K562 (cell line): ENCODE measurements around the gene MFAP2. TPM values are rescaled to one million over a fixed set of nuclear protein-coding genes. Genes with fewer than 3 reads are reported as not detected.

Experiments
- CBFA2T2 ChIP-seq: fragments of 450-650 bp; conservative IDR thresholded peaks from 2 replicates; pipeline ENCODE4 v1.6.1; 2017; ENCODE audit warnings: mild to moderate bottlenecking
- CBX8 ChIP-seq: fragments of 200-600 bp; sonication (generic); IDR thresholded peaks from 2 replicates; pipeline ENCODE4 v1.6.1; 2012; ENCODE audit warnings: borderline replicate concordance, mixed run types, low read depth, mild to moderate bottlenecking, moderate library complexity, mixed read lengths, low read length, control low read depth, inconsistent platforms; ENCODE audit not compliant: poor library complexity, severe bottlenecking; ENCODE audit errors: extremely low read depth
- CREB3 ChIP-seq: fragments of 450-650 bp; conservative IDR thresholded peaks from 2 replicates; pipeline ENCODE4 v1.6.1; 2016; ENCODE audit warnings: missing genetic modification characterization, low read depth, mild to moderate bottlenecking, missing compliant biosample characterization, moderate library complexity
- DDX20 ChIP-seq: fragments of 450-650 bp; IDR thresholded peaks from 2 replicates; pipeline ENCODE4 v1.6.1; 2016; ENCODE audit warnings: missing genetic modification characterization, low read depth, mild to moderate bottlenecking, missing compliant biosample characterization, moderate library complexity
- ETS2 ChIP-seq: IDR thresholded peaks from 2 replicates; pipeline ENCODE4 v1.6.1; 2016; ENCODE audit warnings: borderline replicate concordance, missing genetic modification characterization, mild to moderate bottlenecking, moderate library complexity, missing compliant biosample characterization; ENCODE audit not compliant: poor library complexity, severe bottlenecking
- FOXJ3 ChIP-seq: sonication (generic); formaldehyde crosslinking; IDR thresholded peaks from 2 replicates; pipeline ENCODE4 v1.4.0; 2020; ENCODE audit warnings: mild to moderate bottlenecking, missing genetic modification reagents
- KDM2B ChIP-seq: fragments of 250-450 bp; sonication (Bioruptor Pico); IDR thresholded peaks from 2 replicates; pipeline ENCODE4 v1.8.0; 2021; ENCODE audit warnings: mild to moderate bottlenecking, moderate library complexity
- MAFG ChIP-seq: fragments of 450-650 bp; conservative IDR thresholded peaks from 2 replicates; pipeline ENCODE4 v1.6.1; 2016; ENCODE audit warnings: missing genetic modification characterization, missing compliant biosample characterization
- POLR2AphosphoS5 ChIP-seq: IDR thresholded peaks from 2 replicates; pipeline ENCODE4 v1.6.1; 2011; ENCODE audit warnings: mild to moderate bottlenecking, low read depth, low read length, moderate library complexity; ENCODE audit not compliant: control insufficient read depth, insufficient read depth
- RBM22 ChIP-seq: fragments of 200-400 bp; formaldehyde crosslinking; IDR thresholded peaks from 2 replicates; pipeline ENCODE4 v1.6.1; 2018; ENCODE audit warnings: low read length, low read depth; ENCODE audit not compliant: poor library complexity, severe bottlenecking
- RCOR1 ChIP-seq, 2 experiments: IDR thresholded peaks; 2 replicates each; pipeline ENCODE4 v1.6.1; 2012; ENCODE audit warnings: low read depth in 2 of 2, low read length in 2 of 2, borderline replicate concordance in 1 of 2, improper control_type of control experiment in 1 of 2
- SMARCA5 ChIP-seq: fragments of 450-650 bp; IDR thresholded peaks from 2 replicates; pipeline ENCODE4 v1.6.1; 2016
- ZBTB17 ChIP-seq: fragments of 450-650 bp; formaldehyde crosslinking; IDR thresholded peaks from 2 replicates; pipeline ENCODE4 v1.4.0; 2020; ENCODE audit warnings: mild to moderate bottlenecking
- ZNF586 ChIP-seq: fragments of 450-650 bp; formaldehyde crosslinking; conservative IDR thresholded peaks from 2 replicates; pipeline ENCODE4 v1.4.0; 2020; ENCODE audit warnings: mild to moderate bottlenecking, moderate library complexity
- ZNF717 ChIP-seq: fragments of 250-450 bp; sonication (Bioruptor Pico); IDR thresholded peaks from 2 replicates; pipeline ENCODE4 v1.5.0; 2021
- polyA plus RNA-seq, 8 experiments: library from polyadenylated mRNA; depleted of rRNA in 4 of 8; stranded (reverse) in 5 of 8; unstranded in 3 of 8; fragments of >200 nt; fragmentation: Nextera tagmentation in 2 of 8; fragmentation: Illumina TruSeq in 1 of 8; extraction: Ambion mirVana in 2 of 8; extraction: Trizol in 1 of 8; gene quantifications; 2 replicates each; pipeline versions ENCODE4 v1.2.1 to v1.2.3, GENCODE V29; 2011 to 2014; ENCODE audit warnings: inconsistent platforms in 1 of 8, missing spikeins in 1 of 8
- total RNA-seq, 7 experiments: library from RNA; depleted of rRNA in 6 of 7; stranded (reverse); fragments of >200 nt in 6 of 7; fragmentation: Illumina TruSeq in 2 of 7; extraction: Trizol in 2 of 7; gene quantifications; 2 replicates each; pipeline versions ENCODE4 v1.2.1 to v1.2.3, GENCODE V29; 2011 to 2021; ENCODE audit warnings: low replicate concordance in 1 of 7
- TF ChIP-seq, protein P1 (sequence below): fragments of 250-450 bp; sonication (Bioruptor Pico); IDR thresholded peaks from 2 replicates; pipeline ENCODE4 v1.5.0; 2020; ENCODE audit warnings: mild to moderate bottlenecking, borderline replicate concordance
- TF ChIP-seq, protein P2 (sequence below): fragments of 450-650 bp; formaldehyde crosslinking; IDR thresholded peaks from 2 replicates; pipeline ENCODE4 v1.4.0; 2020; ENCODE audit warnings: mild to moderate bottlenecking, mixed read lengths
- TF ChIP-seq, protein P3 (sequence below): sonication (generic); formaldehyde crosslinking; IDR thresholded peaks from 2 replicates; pipeline ENCODE4 v1.8.1; 2023; ENCODE audit warnings: mild to moderate bottlenecking, missing genetic modification reagents
- TF ChIP-seq, protein P4 (sequence below): fragments of 250-450 bp; sonication (Bioruptor Pico); IDR thresholded peaks from 2 replicates; pipeline ENCODE4 v1.5.1; 2021; ENCODE audit warnings: mild to moderate bottlenecking

MFAP2 gene
- total and polyA plus RNA-seq, 9 of the 15 experiments (the other 6 are each of a cell fraction or from before 2014, with no cell fraction given): not detected

DNA sequence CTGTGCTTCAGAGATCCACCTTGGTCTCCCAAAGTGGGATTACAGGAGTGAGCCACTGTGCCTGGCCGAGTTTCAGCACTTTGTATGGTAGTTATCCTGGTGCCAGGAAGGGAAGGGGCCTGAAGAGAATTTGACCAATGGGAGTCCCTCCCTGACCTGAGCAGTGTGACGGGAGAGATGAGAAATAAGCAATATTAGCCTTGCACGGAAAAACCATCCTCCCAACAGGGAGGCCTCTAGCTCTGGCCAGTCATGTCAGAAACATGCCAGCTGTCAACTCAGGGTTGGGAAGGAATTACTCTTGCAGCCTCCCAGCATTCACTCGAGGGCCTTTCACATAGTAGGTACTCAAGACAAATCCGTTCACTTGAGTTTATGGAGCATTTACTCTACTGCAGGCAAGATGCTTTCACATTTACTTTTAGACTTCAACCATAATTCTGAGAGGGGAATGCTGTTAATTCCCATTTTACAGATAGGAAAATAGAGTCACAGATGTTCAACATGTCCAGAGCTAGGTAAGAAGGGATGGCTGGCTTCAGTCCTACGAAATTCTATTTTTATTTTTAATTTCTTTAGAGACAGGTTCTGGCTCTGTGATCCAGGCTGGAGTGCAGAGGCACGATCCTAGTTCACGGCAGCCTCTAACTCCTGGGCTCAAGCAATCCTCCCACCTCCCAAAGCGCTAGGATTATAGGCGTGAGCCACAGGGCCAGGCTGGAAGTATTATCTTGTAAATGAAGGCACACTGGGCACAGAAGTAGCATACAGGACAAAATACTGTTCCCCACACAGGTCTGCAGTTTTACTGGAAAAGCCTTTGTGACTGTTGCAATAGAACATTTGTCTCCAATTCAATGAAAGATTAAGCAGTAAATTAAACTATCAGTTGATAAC is 34.5 kb upstream of the MFAP2 start (continued):
- TF ChIP-seq, protein P1, sequence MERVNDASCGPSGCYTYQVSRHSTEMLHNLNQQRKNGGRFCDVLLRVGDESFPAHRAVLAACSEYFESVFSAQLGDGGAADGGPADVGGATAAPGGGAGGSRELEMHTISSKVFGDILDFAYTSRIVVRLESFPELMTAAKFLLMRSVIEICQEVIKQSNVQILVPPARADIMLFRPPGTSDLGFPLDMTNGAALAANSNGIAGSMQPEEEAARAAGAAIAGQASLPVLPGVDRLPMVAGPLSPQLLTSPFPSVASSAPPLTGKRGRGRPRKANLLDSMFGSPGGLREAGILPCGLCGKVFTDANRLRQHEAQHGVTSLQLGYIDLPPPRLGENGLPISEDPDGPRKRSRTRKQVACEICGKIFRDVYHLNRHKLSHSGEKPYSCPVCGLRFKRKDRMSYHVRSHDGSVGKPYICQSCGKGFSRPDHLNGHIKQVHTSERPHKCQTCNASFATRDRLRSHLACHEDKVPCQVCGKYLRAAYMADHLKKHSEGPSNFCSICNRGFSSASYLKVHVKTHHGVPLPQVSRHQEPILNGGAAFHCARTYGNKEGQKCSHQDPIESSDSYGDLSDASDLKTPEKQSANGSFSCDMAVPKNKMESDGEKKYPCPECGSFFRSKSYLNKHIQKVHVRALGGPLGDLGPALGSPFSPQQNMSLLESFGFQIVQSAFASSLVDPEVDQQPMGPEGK (CRISPR knock-in tag): no peak
- TF ChIP-seq ZNF586 (CRISPR knock-in tag): no peak
- TF ChIP-seq KDM2B (CRISPR knock-in tag): no peak
- TF ChIP-seq, protein P2, sequence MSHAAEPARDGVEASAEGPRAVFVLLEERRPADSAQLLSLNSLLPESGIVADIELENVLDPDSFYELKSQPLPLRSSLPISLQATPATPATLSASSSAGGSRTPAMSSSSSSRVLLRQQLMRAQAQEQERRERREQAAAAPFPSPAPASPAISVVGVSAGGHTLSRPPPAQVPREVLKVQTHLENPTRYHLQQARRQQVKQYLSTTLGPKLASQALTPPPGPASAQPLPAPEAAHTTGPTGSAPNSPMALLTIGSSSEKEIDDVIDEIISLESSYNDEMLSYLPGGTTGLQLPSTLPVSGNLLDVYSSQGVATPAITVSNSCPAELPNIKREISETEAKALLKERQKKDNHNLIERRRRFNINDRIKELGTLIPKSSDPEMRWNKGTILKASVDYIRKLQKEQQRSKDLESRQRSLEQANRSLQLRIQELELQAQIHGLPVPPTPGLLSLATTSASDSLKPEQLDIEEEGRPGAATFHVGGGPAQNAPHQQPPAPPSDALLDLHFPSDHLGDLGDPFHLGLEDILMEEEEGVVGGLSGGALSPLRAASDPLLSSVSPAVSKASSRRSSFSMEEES (CRISPR knock-in tag): no peak
- no peak for TF ChIP-seq RBM22
- no peak for TF ChIP-seq POLR2AphosphoS5
- no peak for TF ChIP-seq ZBTB17 (CRISPR knock-in tag)
- TF ChIP-seq CBX8: no peak
- TF ChIP-seq, protein P3, sequence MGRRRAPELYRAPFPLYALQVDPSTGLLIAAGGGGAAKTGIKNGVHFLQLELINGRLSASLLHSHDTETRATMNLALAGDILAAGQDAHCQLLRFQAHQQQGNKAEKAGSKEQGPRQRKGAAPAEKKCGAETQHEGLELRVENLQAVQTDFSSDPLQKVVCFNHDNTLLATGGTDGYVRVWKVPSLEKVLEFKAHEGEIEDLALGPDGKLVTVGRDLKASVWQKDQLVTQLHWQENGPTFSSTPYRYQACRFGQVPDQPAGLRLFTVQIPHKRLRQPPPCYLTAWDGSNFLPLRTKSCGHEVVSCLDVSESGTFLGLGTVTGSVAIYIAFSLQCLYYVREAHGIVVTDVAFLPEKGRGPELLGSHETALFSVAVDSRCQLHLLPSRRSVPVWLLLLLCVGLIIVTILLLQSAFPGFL (CRISPR knock-in tag): no peak
- TF ChIP-seq RCOR1 (IDR thresholded peaks at IDR 0.05; ENCODE audit: borderline replicate concordance in 1 of 2, low read depth in 2 of 2, low read length in 2 of 2): 0 out of 4 replicates have a peak, but pooled peaks of 1 of the 2 experiments have one; percentile 51
- TF ChIP-seq FOXJ3 (CRISPR knock-in tag): no peak
- TF ChIP-seq, protein P4, sequence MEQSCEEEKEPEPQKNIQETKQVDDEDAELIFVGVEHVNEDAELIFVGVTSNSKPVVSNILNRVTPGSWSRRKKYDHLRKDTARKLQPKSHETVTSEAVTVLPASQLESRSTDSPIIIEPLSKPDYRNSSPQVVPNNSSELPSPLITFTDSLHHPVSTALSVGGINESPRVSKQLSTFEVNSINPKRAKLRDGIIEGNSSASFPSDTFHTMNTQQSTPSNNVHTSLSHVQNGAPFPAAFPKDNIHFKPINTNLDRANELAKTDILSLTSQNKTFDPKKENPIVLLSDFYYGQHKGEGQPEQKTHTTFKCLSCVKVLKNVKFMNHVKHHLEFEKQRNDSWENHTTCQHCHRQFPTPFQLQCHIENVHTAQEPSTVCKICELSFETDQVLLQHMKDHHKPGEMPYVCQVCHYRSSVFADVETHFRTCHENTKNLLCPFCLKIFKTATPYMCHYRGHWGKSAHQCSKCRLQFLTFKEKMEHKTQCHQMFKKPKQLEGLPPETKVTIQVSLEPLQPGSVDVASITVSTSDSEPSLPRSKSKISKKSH (CRISPR knock-in tag): no peak
- TF ChIP-seq CBFA2T2: no peak
- no peak for TF ChIP-seq CREB3
- TF ChIP-seq DDX20 (tag): no peak
- no peak for TF ChIP-seq ZNF717 (CRISPR knock-in tag)
- TF ChIP-seq SMARCA5: peak; percentile 24; the same call in 1 of the 2 replicates
- TF ChIP-seq ETS2 (tag): no peak
- TF ChIP-seq MAFG (tag): no peak
